ENCODE results near the gene EFCAB13.
A peak's percentile ranks its signal among the peaks of the same experiment; 100 is the strongest.
"Not testable (repeated sequence)": the region's sequence is repeated elsewhere in the genome, so short reads cannot be mapped to it uniquely, and the experiment has no call there.

Gene EFCAB13

DNA sequence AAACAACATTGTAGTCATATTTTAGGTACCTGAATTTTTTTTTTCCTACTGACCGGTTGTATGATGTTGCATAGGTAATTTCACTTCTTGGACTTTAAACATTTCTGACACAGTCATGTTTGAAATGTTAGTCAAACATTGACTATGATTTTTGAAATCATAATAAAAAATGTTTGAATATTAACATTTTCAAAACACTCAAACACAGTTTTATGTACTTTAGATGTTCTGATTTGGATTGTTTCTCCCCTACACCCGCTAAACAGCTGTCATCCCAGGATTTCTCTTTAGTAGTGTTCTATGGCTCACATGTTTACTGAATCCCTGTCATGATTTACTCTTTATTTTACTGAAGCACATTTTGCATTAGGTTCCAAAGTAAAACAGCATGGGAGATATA lies 104.2 kb downstream of the EFCAB13 start:
- FAIRE-seq = peak; percentile 80

DNA sequence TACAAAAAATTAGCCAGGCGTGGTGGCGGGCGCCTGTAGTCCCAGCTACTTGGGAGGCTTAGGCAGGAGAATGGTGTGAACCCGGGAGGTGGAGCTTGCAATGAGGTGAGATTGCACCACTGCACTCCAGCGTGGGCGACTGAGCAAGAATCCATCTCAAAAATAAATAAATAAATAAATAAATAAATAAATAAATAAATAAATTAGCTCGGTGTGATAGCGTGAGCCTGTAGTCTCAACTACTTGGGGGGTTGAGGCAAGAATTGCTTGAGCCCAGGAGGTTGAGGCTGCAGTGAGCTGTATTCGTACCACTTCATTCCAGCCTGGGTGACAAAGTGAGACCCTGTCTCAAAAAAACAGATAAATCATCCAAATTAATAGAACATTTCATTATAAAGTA lies 108.5 kb downstream of the EFCAB13 start:
- FAIRE-seq = not testable (repeated sequence)

DNA sequence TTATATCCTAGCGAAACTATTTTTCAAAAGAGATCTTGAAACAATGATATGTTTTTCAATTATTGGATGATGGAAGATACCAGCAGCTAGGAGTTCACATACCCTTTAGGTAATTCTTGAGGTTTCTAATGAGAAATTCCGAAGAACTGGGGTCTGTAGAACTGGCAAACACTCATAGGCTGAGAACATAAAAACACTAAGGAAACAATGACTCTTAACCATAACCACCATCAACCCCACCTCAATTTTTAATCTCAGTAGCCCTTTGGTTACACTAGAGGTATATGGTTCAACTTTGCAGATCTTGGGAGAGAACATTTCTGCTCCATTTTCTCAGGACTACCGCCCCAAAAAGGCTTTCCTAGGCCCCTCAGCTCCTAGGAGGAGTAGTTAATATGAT lies 141.4 kb downstream of the EFCAB13 start:
- FAIRE-seq = no peak

DNA sequence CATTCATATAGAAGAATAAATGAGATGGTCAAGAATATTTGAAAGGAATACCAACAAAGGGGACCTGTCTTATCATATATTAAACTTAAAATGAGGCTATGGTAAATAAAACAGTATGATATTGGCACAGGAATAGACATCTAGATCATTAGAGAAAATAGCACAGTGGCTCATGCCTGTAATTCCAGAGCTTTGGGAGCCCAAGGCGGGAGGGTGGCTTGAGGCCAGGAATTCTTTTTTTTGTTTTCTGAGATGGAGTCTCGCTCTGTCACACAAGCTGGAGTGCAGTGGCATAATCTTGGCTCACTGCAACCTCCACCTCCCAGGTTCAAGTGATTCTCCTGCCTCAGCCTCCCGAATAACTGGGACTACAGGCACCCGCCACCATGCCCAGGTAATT lies 143.2 kb downstream of the EFCAB13 start:
- not testable (repeated sequence) for FAIRE-seq

DNA sequence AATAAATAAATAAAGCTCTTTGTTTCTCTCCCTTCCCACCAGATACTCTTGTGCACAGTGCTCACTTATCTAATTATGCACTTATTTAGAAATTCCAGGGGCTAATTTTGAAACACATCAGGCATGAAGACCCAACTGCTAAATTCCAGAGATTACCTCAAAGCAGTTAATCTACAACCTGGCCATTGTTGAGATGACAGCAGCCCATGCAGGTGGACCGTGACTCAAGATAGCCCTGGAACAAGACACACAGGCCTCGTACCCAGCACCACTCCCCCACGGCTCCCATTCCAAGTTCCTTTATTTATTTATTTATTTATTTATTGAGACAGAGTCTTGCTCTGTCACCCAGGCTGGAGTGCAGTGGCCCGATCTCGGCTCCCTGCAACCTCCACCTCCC lies 147.1 kb downstream of the EFCAB13 start:
- FAIRE-seq = no peak

DNA sequence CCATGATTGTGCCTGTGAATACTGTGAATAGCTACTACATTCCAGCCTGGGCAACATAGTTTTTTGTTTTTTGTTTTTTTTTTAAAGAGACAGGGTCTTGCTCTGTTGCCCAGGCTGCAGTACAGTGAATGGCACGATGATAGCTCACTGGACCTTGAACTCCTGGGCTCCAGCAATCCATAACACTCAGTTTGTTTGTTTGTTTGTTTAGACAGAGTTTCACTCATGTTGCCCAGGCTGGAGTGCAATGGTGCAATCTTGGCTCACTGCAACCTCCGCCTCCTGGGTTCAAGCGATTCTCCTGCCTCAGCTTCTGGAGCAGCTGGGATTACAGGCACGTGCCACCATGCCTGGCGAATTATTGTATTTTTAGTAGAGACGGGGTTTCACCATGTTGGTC lies 148.3 kb downstream of the EFCAB13 start:
- not testable (repeated sequence) for FAIRE-seq
